ENCODE data around the gene FOXN1. TPM values are rescaled to one million over a fixed set of nuclear protein-coding genes. Genes with fewer than 3 reads are reported as not detected.

The FOXN1 gene
- total RNA-seq, 1 experiment from 2014 or later, result not detected

- H3K9me3 ChIP-seq (ENCODE audit: low read length), result no peaks in the 10 kb centered on the region
- peak; percentile 96 for ATAC-seq
- TF ChIP-seq EZH2 (IDR thresholded peaks at IDR 0.05; ENCODE audit: low read length, unreplicated experiment) (no peak), EZH2phosphoT487 (IDR thresholded peaks at IDR 0.05; ENCODE audit: borderline replicate concordance, low read length) (no peak)
- TF ChIP-seq, protein P1, sequence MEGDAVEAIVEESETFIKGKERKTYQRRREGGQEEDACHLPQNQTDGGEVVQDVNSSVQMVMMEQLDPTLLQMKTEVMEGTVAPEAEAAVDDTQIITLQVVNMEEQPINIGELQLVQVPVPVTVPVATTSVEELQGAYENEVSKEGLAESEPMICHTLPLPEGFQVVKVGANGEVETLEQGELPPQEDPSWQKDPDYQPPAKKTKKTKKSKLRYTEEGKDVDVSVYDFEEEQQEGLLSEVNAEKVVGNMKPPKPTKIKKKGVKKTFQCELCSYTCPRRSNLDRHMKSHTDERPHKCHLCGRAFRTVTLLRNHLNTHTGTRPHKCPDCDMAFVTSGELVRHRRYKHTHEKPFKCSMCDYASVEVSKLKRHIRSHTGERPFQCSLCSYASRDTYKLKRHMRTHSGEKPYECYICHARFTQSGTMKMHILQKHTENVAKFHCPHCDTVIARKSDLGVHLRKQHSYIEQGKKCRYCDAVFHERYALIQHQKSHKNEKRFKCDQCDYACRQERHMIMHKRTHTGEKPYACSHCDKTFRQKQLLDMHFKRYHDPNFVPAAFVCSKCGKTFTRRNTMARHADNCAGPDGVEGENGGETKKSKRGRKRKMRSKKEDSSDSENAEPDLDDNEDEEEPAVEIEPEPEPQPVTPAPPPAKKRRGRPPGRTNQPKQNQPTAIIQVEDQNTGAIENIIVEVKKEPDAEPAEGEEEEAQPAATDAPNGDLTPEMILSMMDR (conservative IDR thresholded peaks at IDR 0.05; ENCODE audit: low read depth, low read length), result no peak
- H3K4me2 ChIP-seq (ENCODE audit: low read length), result peak within 1 kb of the TSS; percentile 91
- H3K9me2 ChIP-seq (replicated peaks; ENCODE audit: low read length), result no peaks in the 10 kb centered on the region
- peaks cover 15% of the 10 kb centered on the region for H3K4me1 ChIP-seq (ENCODE audit: insufficient read depth, low read length)
- H3K27me3 ChIP-seq (ENCODE audit: low read length), result no peaks in the 10 kb centered on the region
- no peaks in the 10 kb centered on the region for H3F3A ChIP-seq (ENCODE audit: low read length, unreplicated experiment)
- no peak within 1 kb of the TSS for H3K27ac ChIP-seq (ENCODE audit: low read length)
- peak within 1 kb of the TSS; percentile 98 for H3K4me3 ChIP-seq (ENCODE audit: low read length)
- peak; percentile 88 for DNase-seq
- H3K9ac ChIP-seq (ENCODE audit: low read length), result peak within 1 kb of the TSS; percentile 83
- no peaks in the 10 kb centered on the region; the same call in 1 of the 2 replicates for H3K36me3 ChIP-seq (ENCODE audit: low read depth, low read length)
- H3K79me2 ChIP-seq (ENCODE audit: low read length), result peaks cover 23% of the 10 kb centered on the region
- H2AFZ ChIP-seq (ENCODE audit: low read length), result peak within 1 kb of the TSS; percentile 97
- BruUV-seq (replicated peaks), result no TSS peak
- no peaks in the 10 kb centered on the region for H4K20me1 ChIP-seq (ENCODE audit: low read length)
- ChIA-PET CTCF (no interaction called here), POLR2A (ENCODE audit: unreplicated experiment) (interaction anchor here (0.6 to 0.7 kb wide), 2 partner anchors 12 to 530 kb away, joined by 3 read pairs; no protein-coding TSS in a partner anchor)
- intact Hi-C loops (cut with micrococcal nuclease), result no loop called here
Observed at GRCh38 chr17:28571361-28572122, 65.4 kb downstream of the FOXN1 start, which contains the start of gene PIGS. TSS of gene PIGS (minus strand) at chr17:28571524. CDS start at chr17:28571496, 28 bp downstream.

GRCh38 chr17:28572259-28573039, 66.3 kb downstream of the FOXN1 start:
- no peak for DNase-seq
- Histone ChIP-seq H3K27ac (ENCODE audit: low read length) (no peak overlapping the region), H3K79me2 (ENCODE audit: low read length) (peaks cover 23% of the 10 kb centered on the region), H2AFZ (ENCODE audit: low read length) (peak overlapping the region; percentile 97), H3K4me3 (ENCODE audit: low read length) (peak overlapping the region; percentile 98), H3K4me1 (ENCODE audit: insufficient read depth, low read length) (peaks cover 15% of the 10 kb centered on the region), H3K9me2 (replicated peaks; ENCODE audit: low read length) (no peaks in the 10 kb centered on the region), H3F3A (ENCODE audit: low read length, unreplicated experiment) (no peaks in the 10 kb centered on the region), H3K27me3 (ENCODE audit: low read length) (no peaks in the 10 kb centered on the region), H3K36me3 (ENCODE audit: low read depth, low read length) (no peaks in the 10 kb centered on the region; the same call in 1 of the 2 replicates), H3K9me3 (ENCODE audit: low read length) (no peaks in the 10 kb centered on the region), H4K20me1 (ENCODE audit: low read length) (no peaks in the 10 kb centered on the region), H3K4me2 (ENCODE audit: low read length) (peak overlapping the region; percentile 91), H3K9ac (ENCODE audit: low read length) (peak overlapping the region; percentile 64; the same call in 1 of the 2 replicates)
- no peak for ATAC-seq
- intact Hi-C loops (cut with micrococcal nuclease), result no loop called here
- ChIA-PET CTCF (no interaction called here), POLR2A (ENCODE audit: unreplicated experiment) (no interaction called here)
- BruUV-seq (replicated peaks), result no TSS peak
- no peak for TF ChIP-seq EZH2phosphoT487 (IDR thresholded peaks at IDR 0.05; ENCODE audit: borderline replicate concordance, low read length)
- no peak for TF ChIP-seq EZH2 (IDR thresholded peaks at IDR 0.05; ENCODE audit: low read length, unreplicated experiment)
- TF ChIP-seq, protein P1 (conservative IDR thresholded peaks at IDR 0.05; ENCODE audit: low read depth, low read length), result no peak

Measured in PC-3 (cell line).